Hepatocyte (in vitro differentiated cells): Measurements from ENCODE around the gene BRCA1. TPM values are rescaled to one million over a fixed set of nuclear protein-coding genes. Genes with fewer than 3 reads are reported as not detected.

ENCODE experiments used
- DNase-seq: peaks from one replicate; pipeline ENCODE4 v3.0.0-alpha.2; 2016; ENCODE audit warnings: low spot score
- H2AFZ ChIP-seq: fragments of 200-600 bp; sonication (generic); 2 replicates; pipeline ENCODE4 v1.6.0; 2016; ENCODE audit warnings: antibody characterized with exemption, mild to moderate bottlenecking
- H3K27ac ChIP-seq: fragments of 200-600 bp; sonication (generic); 2 replicates; pipeline ENCODE4 v1.5.1; 2016; ENCODE audit warnings: mild to moderate bottlenecking
- H3K27me3 ChIP-seq: fragments of 200-600 bp; sonication (generic); 2 replicates; pipeline ENCODE4 v1.6.1; 2016
- H3K36me3 ChIP-seq: fragments of 200-600 bp; sonication (generic); replicated peaks from 2 replicates; pipeline ENCODE4 v1.5.1; 2016; ENCODE audit warnings: low read depth; ENCODE audit not compliant: insufficient read depth
- H3K4me1 ChIP-seq: fragments of 200-600 bp; sonication (generic); 2 replicates; pipeline ENCODE4 v1.5.1; 2016; ENCODE audit warnings: mild to moderate bottlenecking, moderate library complexity; ENCODE audit not compliant: insufficient read depth
- H3K4me2 ChIP-seq: fragments of 200-600 bp; sonication (generic); 2 replicates; pipeline ENCODE4 v1.6.0; 2016
- H3K4me3 ChIP-seq: fragments of 200-600 bp; sonication (generic); 2 replicates; pipeline ENCODE4 v1.5.1; 2016; ENCODE audit warnings: mild to moderate bottlenecking
- H3K79me2 ChIP-seq: fragments of 200-600 bp; sonication (generic); 2 replicates; pipeline ENCODE4 v1.6.0; 2017; ENCODE audit warnings: mild to moderate bottlenecking
- H3K9me2 ChIP-seq: fragments of 200-600 bp; sonication (generic); replicated peaks from 2 replicates; pipeline ENCODE4 v1.6.0; 2017; ENCODE audit warnings: mild to moderate bottlenecking; ENCODE audit not compliant: insufficient read depth
- H3K9me3 ChIP-seq: fragments of 200-600 bp; sonication (generic); 2 replicates; pipeline ENCODE4 v1.5.1; 2016; ENCODE audit warnings: low read depth, mild to moderate bottlenecking
- H4K20me1 ChIP-seq: fragments of 200-600 bp; sonication (generic); 2 replicates; pipeline ENCODE4 v1.6.0; 2016; ENCODE audit warnings: mild to moderate bottlenecking; ENCODE audit not compliant: insufficient read depth, poor library complexity, severe bottlenecking
- EZH2 ChIP-seq: fragments of 200-600 bp; sonication (generic); IDR thresholded peaks from 2 replicates; pipeline ENCODE4 v1.6.1; 2016; ENCODE audit warnings: antibody characterized with exemption, mild to moderate bottlenecking, borderline replicate concordance
- EZH2phosphoT487 ChIP-seq: fragments of 200-600 bp; sonication (generic); IDR thresholded peaks from one replicate; pipeline ENCODE4 v1.6.1; 2018; ENCODE audit warnings: antibody characterized with exemption, mild to moderate bottlenecking, low read depth, moderate library complexity; ENCODE audit not compliant: unreplicated experiment, severe bottlenecking
- WGBS: methylation state at CpG from one replicate; pipeline ENCODE4 v1.1.6; 2016; ENCODE audit warnings: low lambda C conversion rate; ENCODE audit errors: missing lambda C conversion rate; 5-methylcytosine and 5-hydroxymethylcytosine counted together
- polyA plus RNA-seq: library from polyadenylated mRNA; unstranded; fragments of >200 nt; fragmentation: Nextera tagmentation; extraction: Ambion mirVana; gene quantifications from 2 replicates; pipeline ENCODE4 v1.2.1, GENCODE V29; 2016
- total RNA-seq: library from RNA; depleted of rRNA; stranded (reverse); fragments of >200 nt; gene quantifications from 2 replicates; pipeline ENCODE4 v1.2.3, GENCODE V29; 2014
- TF ChIP-seq, protein P1 (sequence below): fragments of 200-600 bp; sonication (generic); IDR thresholded peaks from 2 replicates; pipeline ENCODE4 v1.5.1; 2016; ENCODE audit warnings: antibody characterized with exemption, mild to moderate bottlenecking; ENCODE audit not compliant: poor library complexity

Gene BRCA1
- total and polyA plus RNA-seq, 2 experiments from 2014 or later: 7.0 to 8.0 TPM

DNA sequence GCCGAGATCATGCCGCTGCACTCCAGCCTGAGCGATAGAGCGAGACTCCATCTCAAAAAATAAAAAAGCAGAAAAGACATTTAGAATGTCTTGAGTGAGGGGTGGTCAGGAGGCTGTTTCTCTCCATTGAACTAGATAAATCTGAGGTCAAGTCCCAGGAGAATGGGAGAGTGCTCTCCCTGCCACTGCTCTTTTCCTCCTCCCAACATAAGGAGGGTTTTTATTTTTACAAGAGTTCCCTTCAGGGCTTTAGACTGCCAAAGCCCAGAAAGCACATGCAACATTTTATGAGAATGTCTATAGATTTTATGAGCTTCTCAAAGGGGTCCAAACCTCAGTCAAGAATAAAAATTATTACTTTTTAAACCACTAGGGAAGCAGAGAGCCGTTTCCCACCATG lies 98.6 kb downstream of the BRCA1 start:
- Histone ChIP-seq H3K27ac (no peak overlapping the region), H3K4me2 (no peak overlapping the region)
- 83% methylated on average over 5 of the region's 5 CpGs for WGBS

DNA sequence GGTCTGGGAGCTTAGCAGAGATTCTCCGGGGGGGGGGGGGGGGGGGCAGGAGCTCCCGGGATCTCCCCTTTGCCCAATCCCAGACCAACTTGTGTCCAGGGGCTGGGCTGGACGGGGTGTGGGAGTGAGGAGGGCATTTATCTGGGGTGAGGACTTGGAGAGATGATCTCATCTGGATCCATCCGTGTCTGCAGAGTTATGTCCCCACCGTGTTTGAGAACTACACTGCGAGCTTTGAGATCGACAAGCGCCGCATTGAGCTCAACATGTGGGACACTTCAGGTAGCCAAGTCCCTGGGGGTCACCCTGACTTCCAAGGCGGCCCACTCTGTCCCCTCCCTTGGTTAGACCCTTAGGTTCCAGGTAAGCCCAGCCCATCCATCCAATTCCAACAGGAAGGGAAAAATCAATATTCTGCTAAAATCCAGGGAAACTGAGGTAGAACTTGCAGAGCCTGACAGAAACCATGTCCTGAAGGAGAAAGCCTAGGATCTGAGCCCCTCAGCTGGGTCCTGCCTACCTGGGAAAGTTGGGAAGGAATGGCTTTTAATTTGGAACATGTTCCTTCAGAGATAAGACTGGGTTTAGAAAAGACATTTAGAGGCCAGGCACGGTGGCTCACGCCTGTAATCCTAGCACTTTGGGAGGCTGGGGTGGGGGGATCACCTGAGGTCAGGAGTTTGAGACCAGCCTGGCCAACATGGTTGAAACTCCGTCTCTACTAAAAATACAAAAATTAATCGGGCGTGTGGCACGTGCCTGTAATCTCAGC lies 99.2 kb downstream of the BRCA1 start:
- H3K4me1 ChIP-seq: no peaks in the 10 kb centered on the region
- H3K9me3 ChIP-seq: no peaks in the 10 kb centered on the region
- H3K79me2 ChIP-seq: peaks cover 10% of the 10 kb centered on the region
- H3K4me2 ChIP-seq: peak overlapping the region; percentile 92
- no peaks in the 10 kb centered on the region for H3K9me2 ChIP-seq
- no peaks in the 10 kb centered on the region for H3K27me3 ChIP-seq
- H3K27ac ChIP-seq: no peak overlapping the region
- no peak overlapping the region for H2AFZ ChIP-seq
- WGBS: 62% methylated on average over 14 of the region's 16 CpGs
- DNase-seq: no peak
- H3K4me3 ChIP-seq: no peak overlapping the region
- H3K36me3 ChIP-seq: no peaks in the 10 kb centered on the region
- TF ChIP-seq, protein P1, sequence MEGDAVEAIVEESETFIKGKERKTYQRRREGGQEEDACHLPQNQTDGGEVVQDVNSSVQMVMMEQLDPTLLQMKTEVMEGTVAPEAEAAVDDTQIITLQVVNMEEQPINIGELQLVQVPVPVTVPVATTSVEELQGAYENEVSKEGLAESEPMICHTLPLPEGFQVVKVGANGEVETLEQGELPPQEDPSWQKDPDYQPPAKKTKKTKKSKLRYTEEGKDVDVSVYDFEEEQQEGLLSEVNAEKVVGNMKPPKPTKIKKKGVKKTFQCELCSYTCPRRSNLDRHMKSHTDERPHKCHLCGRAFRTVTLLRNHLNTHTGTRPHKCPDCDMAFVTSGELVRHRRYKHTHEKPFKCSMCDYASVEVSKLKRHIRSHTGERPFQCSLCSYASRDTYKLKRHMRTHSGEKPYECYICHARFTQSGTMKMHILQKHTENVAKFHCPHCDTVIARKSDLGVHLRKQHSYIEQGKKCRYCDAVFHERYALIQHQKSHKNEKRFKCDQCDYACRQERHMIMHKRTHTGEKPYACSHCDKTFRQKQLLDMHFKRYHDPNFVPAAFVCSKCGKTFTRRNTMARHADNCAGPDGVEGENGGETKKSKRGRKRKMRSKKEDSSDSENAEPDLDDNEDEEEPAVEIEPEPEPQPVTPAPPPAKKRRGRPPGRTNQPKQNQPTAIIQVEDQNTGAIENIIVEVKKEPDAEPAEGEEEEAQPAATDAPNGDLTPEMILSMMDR: no peak
- TF ChIP-seq EZH2 (no peak), EZH2phosphoT487 (no peak)
- H4K20me1 ChIP-seq: no peaks in the 10 kb centered on the region

More for the DNA sequence above, 98.6 kb downstream of the BRCA1 start:
- no peak for DNase-seq
- no peak overlapping the region for H3K4me3 ChIP-seq
- H3K9me3 ChIP-seq: no peaks in the 10 kb centered on the region
- H3K27me3 ChIP-seq: no peaks in the 10 kb centered on the region
- H3K36me3 ChIP-seq: no peaks in the 10 kb centered on the region
- no peaks in the 10 kb centered on the region for H3K9me2 ChIP-seq
- no peaks in the 10 kb centered on the region for H4K20me1 ChIP-seq
- no peaks in the 10 kb centered on the region for H3K4me1 ChIP-seq
- no peak overlapping the region for H2AFZ ChIP-seq
- TF ChIP-seq EZH2phosphoT487: no peak
- no peak for TF ChIP-seq EZH2
- TF ChIP-seq, protein P1: no peak
- H3K79me2 ChIP-seq: peaks cover 5% of the 10 kb centered on the region

DNA sequence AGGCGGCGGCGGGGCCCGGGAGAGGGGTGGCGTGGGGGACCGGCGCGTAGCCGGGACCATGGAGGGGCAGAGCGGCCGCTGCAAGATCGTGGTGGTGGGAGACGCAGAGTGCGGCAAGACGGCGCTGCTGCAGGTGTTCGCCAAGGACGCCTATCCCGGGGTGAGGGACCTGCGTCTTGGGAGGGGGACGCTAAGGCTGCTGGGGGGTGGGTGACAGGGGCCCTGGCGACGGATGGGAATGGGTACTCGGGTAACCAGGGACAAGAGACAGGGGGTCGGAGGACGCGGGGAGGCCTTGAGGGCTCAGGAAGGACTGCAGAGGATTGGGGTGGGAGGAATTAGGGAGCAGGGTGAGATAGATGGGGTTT lies 99.9 kb downstream of the BRCA1 start:
- Histone ChIP-seq H4K20me1 (no peaks in the 10 kb centered on the region), H3K9me2 (no peaks in the 10 kb centered on the region), H3K4me3 (peak overlapping the region; percentile 23), H3K9me3 (no peaks in the 10 kb centered on the region), H3K79me2 (peaks cover 17% of the 10 kb centered on the region), H3K36me3 (no peaks in the 10 kb centered on the region), H3K27me3 (no peaks in the 10 kb centered on the region), H2AFZ (peak overlapping the region; percentile 74), H3K4me2 (peak overlapping the region; percentile 92), H3K27ac (no peak overlapping the region), H3K4me1 (peaks cover 5% of the 10 kb centered on the region)
- TF ChIP-seq, protein P1: no peak
- no peak for TF ChIP-seq EZH2phosphoT487
- no peak for TF ChIP-seq EZH2
- DNase-seq: no peak
- WGBS: 3% methylated on average over 8 of the region's 27 CpGs
